HG03469 (cell line): ENCODE measurements around the gene C17orf50.

Source experiments
- ATAC-seq: cut with Tn5 transposase; IDR thresholded peaks from one replicate; pipeline ENCODE4 v1.9.1; 2021; ENCODE audit warnings: mild to moderate bottlenecking, moderate library complexity, moderate number of reproducible peaks; ENCODE audit not compliant: unreplicated experiment

Gene C17orf50

DNA sequence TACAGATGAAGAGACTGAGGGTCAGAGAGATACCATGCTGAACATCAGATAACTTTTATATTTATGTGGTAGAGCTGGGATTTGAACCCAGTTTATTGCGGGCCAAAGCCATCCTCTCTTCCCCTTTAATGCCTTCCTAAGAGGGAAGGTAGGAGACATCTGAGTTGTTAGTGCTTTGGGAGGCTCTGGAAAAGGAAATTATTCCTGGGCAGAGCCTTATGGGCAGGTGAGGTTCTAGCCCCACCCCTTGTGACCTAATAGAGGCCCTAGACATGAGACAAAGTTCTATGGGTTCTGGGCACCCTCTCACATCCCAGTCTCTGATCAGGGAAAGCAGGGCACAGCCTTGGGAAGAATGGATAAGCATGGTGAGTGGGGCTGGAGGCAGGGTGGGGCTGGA is at the start of gene C17orf50:
Gene C17orf50, plus strand, starts transcription at position 301 of the 400 bp plus-strand sequence. Its CDS starts 55 bp downstream, at position 356.
- no peak for ATAC-seq

DNA sequence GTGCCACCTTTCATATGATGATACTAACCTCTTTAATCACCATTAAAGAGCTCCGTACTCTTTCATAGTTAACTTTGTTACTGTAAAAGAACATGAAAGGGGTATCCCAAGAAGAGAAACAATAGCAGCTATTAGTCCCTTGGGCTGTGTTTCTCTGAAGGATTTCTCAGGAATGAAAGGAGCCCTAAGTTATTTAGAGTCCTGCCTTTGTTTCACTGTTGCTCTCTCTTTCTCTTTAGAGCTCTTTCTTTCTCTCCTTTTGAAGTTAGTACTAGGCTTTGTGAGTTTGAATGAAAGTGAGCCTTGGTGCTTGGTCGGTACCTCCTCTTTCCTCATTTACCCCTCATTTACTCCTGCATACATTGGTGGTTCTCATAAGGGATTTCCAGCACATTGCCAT is 49.7 kb upstream of the C17orf50 start:
- ATAC-seq: no peak

DNA sequence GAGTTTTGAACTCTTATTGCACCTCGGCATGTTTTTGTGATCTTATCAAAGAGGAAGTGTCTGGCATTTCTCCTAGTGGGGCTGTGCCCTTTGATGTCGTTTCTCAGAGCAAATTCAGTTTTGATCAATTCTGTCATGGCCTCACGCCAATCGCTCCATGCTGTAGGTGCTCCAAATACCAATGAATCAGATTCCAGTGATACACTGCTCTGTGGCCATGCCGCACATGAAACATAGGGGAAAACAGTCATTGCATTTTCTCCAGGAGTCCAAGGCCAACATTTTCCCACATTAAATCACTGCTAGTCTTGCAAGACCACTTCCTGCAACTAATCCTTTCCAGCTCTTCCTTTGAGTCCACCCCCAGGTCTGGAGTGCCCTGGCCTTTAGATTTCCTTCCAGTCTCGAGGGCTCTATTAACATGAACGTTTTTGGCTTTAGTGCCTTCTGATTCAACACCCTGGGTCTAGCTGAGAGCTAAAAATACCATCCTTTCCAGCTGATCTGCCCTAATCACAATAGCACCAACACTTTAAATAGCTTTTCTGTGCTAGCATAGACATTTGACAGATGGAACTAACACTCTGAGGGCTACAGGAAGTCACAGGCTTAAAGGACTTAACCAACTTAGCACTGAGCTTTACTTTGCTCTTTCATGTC is 47.5 kb upstream of the C17orf50 start:
- ATAC-seq: no peak

DNA sequence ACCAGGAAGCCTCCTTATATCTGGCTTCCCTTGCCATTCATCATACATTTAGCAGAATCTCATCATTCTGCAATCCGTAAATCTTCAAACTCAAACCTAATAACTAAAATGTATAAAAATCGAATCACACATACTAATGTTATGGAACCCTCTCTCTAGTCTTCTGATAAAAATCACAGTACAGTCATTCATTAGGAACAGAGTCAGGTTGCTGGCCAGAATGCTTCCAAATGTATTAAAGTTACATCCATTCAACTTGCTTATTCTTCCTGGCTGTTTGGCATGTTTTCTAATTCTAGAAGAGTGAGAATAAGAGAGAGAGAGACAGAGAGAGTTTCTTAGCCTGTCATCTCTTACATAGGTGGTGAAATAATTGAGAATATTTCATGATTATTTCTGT is 45.7 kb upstream of the C17orf50 start:
- ATAC-seq: no peak

DNA sequence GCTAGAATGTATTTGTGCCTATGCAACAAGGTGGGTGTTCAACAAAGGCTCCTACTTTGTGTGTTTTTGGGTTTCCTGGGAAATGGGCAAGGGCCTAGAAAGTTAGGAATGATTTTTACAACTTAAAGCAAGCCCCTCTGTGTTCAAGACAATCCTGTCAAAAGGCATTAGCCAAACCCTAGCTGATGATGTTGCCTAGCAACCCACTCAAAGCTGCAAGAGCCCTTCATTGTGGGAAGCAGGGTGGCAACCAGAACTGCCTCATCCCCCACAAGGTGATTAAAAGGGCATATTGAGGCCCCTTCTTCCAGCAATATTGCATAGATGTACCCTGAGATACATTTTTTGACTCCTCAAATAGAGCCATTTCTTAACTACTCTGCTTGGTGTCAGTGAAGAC is 45.3 kb upstream of the C17orf50 start:
- no peak for ATAC-seq

DNA sequence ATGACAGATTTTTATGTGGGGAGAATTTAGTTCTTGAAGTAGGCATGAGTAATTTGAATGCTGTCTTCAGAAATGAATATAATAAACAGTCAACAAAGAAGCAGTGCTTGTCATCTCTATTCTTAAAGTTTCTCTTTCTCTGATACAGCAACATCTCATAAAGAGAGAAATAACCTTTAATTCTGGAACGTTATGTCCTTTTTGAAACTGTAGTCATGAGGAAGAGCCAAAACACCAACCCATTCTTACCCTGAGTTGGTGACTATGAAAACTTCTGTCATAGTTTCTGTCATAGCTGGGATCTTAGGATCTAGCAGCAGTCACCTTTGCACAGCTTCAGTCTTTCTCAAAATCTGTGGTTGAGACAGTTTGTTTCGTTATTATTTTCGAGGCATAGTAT is 44.5 kb upstream of the C17orf50 start:
- no peak for ATAC-seq

DNA sequence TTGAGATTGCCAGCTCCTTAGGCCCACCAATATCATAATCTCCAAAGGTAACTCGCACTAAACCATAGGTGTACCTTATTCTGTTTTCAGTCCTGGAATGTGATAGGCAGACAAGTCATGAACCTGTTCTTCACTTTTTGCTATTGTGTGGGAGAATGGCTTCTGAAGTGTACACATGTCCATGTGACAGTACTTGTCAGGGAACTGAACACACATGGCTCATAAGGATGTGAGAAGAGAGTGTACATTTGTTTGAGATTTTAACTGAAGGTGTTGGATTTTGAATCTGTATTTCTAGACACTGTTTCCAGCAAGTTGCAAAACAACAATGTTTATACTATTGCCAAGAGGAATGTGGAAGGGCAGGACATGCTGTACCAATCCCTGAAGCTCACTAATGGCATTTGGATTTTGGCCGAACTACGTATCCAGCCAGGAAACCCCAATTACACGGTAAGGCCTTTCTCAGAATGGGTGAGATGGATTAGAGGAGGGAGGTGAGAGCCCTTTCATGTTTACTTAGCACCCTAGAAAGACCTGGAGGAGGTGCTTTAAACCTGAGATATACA is 43.7 kb upstream of the C17orf50 start:
- ATAC-seq: no peak

DNA sequence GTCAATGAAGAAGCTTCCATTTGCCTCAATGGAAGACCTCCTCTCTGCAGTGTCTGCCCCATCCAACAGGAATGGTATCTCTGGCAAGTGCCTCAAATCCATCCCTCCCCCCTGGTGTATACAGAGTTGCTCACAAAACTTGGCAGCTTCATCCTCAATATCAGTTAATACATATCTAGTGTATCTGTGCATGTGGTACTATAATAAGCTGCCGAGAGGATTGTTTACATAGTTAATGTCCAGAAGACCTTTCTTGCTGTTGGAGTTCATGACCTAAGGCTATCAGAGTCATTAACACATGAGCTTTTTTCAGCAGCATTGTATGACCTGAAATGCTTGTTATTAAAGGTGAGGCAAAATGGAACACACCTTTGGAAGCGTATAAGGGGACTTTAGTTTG is 43.2 kb upstream of the C17orf50 start:
- ATAC-seq: no peak

DNA sequence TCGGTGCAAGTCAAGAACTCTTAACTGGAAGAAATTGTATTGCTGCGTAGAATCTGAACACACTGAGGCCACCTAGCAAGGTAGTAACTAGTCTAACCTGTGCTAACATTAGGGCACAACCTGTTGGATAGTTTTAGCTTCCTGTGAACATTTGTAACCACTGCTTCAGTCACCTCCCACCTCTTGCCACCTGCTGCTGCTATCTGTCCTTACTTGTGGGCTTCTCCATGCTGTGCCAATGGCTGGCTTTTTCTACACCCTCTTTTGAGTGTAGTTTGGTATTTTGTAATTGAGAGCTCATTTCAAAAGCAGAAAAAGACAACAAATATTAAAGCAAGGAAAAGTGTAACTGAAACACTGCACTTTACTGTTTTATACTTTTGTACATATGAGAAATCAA is 37.0 kb upstream of the C17orf50 start:
- no peak for ATAC-seq

DNA sequence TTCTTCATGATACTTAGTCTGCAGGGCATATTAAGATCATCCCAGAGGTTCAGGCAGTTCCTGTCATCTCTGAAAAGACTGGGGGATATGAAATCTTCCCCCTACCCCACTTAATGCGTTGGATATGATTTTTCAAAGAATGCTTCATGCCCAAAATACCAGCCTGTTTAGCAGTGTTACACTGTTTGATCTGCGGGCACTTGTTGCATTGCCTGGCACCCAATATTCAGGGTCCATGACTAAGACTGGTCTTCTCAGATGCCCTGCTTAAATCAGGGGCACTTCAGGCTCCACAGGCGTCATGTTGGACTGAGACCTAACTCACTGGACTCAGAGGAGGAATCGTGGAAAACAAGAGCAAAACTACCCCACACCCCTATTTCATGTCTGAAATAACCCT is 35.6 kb upstream of the C17orf50 start:
- ATAC-seq: no peak

DNA sequence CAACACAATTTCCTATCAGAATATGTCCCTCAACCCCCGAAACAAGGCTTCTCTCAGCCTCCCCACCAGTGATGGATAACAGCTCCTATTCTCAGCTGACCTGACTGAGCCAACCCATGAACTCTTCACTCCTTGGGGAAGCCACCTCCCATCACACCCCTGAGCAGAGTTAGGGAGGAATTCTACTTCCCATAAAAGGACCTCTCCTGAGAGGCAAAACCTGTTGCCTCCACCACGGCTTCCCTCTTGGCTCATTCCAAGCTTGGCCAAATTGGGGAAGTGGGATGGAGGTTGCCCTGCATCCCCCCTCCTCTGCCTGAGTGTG is 34.9 kb upstream of the C17orf50 start:
- ATAC-seq: no peak

DNA sequence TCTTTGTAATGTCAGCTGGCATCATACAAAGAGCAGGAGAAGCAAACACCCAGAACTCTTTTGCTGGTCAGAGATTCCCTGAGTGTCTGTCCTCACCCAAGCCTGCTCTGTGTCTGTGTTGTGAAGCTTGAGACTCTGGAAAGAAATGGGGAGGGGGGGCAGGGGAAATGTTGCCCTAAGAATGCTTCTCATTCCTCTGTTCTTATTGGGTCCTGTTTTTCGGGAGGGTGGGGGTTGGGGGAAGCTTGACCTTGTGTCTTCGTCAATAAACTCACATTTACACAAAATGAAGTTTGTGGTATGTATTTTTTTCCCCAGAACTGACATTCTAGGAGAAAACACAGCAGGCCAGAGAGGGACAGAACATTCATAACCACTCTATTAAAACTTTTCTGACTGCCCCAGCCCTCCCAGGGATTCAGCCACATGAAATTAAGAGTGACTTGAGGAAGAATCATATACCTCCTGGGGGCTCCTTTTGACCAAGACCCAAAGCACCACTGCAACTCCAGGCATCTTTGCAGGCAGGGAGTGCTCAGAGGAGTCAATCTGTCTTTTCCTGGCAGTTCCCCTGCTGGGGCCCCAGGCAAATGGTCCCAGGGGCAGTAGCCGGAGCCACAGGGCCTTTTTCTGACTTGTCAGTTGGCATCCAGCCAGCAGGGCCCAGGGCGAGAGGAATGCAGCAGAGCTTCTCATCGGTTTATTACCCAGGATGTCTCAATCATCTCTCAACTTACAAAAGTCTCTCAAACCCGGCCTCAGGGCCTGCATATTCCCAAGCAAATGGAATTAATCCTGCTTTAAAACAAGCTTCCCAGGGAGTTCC is 34.3 kb upstream of the C17orf50 start:
- no peak for ATAC-seq

DNA sequence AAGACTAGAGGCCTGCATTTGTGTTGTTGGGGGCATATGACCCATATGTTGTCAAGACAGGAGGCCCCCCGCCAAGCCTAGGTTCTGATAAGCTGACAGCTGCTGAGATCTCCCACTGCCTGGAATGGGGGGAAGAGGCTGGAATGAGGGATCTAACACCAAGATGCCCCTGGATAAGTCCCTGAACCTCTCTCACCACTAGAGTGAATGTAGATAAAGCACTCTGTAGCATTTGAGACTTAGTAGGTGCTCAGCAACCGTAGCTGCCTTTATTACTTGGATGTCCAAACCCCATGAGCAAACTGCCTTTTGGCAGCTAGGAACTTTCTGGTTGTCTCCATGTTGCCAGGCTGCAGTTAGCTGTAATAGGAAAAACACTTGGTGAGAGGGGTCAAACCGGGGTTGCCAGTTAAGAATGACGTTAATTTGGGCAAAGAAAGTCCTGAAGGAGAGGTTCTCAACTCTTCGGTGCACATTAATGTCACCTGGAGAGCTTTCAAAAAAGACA is 33.7 kb upstream of the C17orf50 start:
- ATAC-seq: no peak

DNA sequence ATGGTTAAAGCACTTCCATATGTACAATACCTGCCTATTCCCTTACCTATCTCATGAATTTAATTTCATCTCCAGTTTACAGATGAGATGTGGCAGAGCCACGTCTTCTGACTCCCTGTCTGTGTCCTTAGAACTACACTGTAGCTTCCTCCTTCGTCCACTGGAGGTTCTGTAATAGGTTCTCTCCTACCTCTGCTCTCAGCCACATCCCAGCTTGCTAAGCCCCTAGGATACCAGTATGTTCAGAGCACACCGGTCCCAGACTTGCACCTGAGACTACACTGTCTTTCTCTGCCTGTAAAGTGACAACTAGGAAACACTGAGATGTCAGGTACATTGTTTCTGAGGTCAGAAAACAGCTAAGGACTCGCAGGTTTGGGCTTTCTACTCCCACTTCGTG is 33.1 kb upstream of the C17orf50 start:
- no peak for ATAC-seq

DNA sequence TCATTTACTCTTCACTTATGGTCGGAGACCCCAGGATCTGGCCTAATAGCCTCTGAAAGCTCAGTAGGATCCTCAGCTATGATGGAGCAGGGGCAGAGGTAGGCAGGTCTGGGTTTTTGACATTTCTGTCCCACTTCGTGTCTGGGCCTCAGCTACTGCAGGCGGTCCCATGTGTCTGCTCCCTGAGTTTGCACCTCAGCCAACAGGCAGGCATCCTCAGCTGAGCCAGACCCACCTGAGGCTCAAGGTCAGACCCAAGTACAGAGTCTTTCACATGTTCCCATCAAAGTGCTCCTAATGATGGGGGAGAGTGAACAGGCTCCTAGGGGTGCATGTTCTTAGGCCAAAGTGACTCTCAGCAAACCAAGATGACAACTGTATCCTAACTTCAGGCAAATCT is 32.1 kb upstream of the C17orf50 start:
- no peak for ATAC-seq

DNA sequence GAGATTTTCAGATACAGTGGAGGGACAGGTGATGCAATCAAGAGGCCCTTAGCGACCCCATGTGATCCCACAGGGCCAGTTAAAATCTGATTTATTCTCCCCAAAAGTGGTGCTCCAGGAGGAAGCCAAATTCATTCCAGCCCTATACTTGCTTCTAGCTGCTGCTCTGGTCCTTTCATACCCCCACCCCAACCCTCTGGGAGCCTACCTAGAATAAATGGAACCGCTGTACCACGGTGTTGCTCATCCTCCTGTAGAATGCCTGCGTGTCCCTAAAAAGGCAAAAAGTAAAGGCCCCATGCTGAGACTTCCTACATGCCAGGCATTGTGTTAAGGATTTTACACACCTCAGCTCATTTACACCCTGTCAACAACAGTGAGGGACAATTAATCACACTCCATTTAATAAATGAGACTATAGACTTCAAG is 31.3 kb upstream of the C17orf50 start:
- no peak for ATAC-seq

DNA sequence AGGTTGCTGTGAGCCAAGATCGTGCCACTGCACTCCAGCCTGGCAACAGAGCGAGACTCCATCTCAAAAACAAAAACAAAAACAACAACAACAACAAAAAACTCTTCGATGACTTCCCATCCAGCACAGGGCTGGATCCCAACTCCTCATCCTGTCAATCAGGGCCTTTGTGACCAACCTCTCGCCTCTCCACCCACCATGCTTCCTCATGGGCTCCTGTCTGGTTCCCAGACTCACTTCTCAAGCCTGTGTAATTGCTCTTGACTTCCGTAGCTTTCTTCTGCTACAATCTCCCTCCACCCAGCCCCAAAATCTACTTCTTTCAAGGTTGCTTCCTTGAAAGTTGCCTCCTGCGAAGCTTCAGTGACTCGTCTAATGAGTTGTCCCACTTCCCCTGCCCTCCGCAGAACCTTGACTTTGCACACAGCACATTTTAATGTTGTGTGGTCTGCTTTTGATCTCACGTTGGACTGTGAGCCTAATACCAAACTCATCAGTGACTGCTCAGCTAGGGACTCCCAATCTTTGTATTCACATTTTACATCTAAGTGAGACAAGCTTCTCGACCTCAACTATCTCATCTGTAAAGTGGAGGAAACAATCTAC is 30.2 kb upstream of the C17orf50 start:
- no peak for ATAC-seq

DNA sequence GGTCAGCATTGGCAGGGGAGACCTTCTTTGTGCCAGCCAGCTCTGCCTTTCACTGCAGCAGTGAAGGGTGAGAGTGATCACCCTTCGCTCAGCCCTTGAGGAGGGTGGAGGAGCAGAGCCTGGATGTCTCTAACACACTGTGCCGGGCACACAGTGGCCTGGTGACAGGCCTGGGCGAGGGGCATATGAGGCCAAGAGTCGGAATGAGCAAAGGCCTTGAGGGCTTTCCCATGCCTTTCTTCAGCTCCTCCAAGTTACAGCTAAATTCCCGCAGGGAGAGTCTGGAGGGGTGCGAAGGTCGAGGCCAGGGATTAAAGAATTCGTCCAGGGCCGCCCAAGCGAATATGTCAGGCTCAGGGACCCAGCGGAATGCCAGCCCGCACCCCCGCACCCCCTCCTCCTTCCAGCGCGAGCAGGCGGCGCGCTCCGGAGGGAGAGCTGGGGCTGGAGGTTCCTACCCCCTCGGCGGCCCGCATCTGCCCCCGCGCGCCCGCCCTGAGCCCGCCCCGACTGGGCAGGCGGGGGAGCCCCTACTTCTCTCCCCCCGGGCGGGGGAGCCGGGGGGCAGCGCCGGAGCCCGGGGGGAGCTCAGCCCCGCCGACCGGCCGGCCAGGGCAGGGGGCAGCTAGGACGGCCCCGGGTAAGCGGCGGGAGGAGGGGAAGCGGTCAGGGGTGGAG is 29.3 kb upstream of the C17orf50 start, which contains the start of gene RASL10B:
Gene RASL10B, plus strand, starts transcription at position 401 of the 678 bp plus-strand sequence. CDS start 3,546 bp downstream, outside the sequence.
- no peak for ATAC-seq

DNA sequence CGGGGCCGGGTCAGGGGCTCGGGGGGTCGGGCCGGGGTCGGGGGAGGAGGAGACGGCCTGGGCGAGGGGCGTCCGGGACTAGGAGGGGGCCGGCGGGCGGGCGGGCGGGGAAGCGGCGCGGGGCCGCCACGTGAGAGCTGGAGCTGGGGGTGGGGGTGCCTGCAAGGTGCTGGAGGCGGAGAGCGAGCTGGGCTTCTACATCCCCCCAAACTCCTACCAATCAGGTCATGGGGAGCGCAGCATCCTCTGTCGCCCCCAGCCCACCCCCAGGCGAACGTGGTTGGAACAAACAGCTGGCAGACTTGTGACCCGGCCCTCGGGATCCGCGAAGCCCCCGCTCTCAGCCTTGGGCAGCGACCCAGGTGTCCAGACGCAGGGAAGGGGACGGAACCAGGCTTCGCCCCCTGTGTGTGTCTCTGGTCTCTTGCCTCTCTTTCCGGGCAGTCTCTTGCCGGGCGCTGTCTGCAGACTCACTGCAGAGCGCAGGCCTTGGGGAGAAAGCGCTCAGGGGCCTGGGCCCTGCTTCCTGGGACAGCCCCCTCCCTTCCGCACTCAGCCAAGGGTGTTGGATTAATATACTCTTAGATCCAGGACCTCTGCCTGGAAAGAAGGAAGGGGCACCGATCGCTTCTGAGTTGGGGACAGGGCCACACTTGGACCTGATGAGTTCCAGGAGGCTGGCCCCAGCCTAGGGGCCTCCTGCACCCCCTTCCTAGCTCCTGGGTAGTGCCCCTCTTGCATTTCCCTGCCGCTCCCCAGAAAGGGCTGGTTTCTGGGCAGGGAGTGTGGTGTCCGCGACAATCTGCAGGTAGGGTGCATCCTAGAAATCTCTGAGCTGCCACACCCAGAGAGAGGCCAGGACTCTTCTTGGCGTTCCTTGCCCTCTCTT is 28.5 kb upstream of the C17orf50 start:
- no peak for ATAC-seq

DNA sequence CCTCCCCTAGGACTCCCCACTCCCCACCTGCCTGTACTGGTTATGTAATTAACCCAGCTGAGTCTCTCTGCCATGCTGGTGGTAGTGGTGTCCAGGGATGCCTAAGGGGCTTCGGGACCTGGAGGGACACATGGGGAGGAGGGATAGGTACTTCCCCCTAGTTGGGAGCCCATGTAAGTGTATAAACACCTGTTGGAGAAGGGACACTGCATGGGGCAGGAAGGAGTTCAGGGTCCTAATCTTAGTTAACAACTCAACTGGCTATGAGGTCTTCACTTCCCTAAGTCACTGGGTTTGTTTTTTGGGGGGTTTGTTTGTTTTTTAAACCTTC is 27.9 kb upstream of the C17orf50 start:
- ATAC-seq: no peak
